Gastrocnemius medialis (tissue), 4 donors: ENCODE data around the gene UQCC2. TPM values are rescaled to one million over a fixed set of nuclear protein-coding genes. Genes with fewer than 3 reads are reported as not detected.
A peak's percentile ranks its signal among the peaks of the same experiment; 100 is the strongest.

Experiments
- ATAC-seq, 2 donors: fragments of 150-250 bp; one replicate each; pipeline ENCODE4 v1.9.1; 2016
- DNase-seq, 2 donors: peaks; one replicate each; pipeline ENCODE4 v3.0.0-alpha.2; 2019
- H3K27ac ChIP-seq, 4 donors: fragments of 200-600 bp; sonication (generic); 1 replicate in 1 of 4; 2 replicates in 3 of 4; pipeline ENCODE4 v1.5.1; 2016 to 2018; ENCODE audit warnings: mild to moderate bottlenecking in 2 of 4, moderate library complexity in 1 of 4
- H3K27me3 ChIP-seq, 3 donors: fragments of 200-600 bp; sonication (generic) in 2 of 3; 1 replicate in 1 of 3; 2 replicates in 2 of 3; pipeline versions ENCODE4 v1.5.1 to v1.6.0; 2016 to 2019; ENCODE audit warnings: mild to moderate bottlenecking in 1 of 3, moderate library complexity in 1 of 3
- H3K36me3 ChIP-seq, 2 donors: fragments of 200-600 bp; sonication (generic) in 1 of 2; one replicate each; pipeline ENCODE4 v1.5.1; 2017 to 2018
- H3K4me1 ChIP-seq, 2 donors: fragments of 200-600 bp; sonication (generic) in 1 of 2; one replicate each; pipeline ENCODE4 v1.5.1; 2016 to 2017; ENCODE audit warnings: mild to moderate bottlenecking in 2 of 2
- H3K4me3 ChIP-seq, 4 donors: fragments of 200-600 bp; sonication (generic) in 3 of 4; 1 replicate in 1 of 4; 2 replicates in 3 of 4; pipeline ENCODE4 v1.5.1; 2016 to 2019; ENCODE audit warnings: mild to moderate bottlenecking in 2 of 4
- H3K9me3 ChIP-seq, 3 donors: fragments of 200-600 bp; sonication (generic) in 2 of 3; 1 replicate in 1 of 3; 2 replicates in 2 of 3; pipeline ENCODE4 v1.5.1; 2016 to 2019
- CTCF ChIP-seq, 5 experiments: fragments of 450-650 bp in 3 of 5; fragments of 200-600 bp in 2 of 5; sonication (generic) in 2 of 5; IDR thresholded peaks in 4 of 5; conservative IDR thresholded peaks in 1 of 5; 1 replicate in 4 of 5; 2 replicates in 1 of 5; pipeline ENCODE4 v1.5.1; 2016 to 2019; ENCODE audit warnings: antibody characterized with exemption in 5 of 5, mild to moderate bottlenecking in 3 of 5, moderate library complexity in 3 of 5
- POLR2A ChIP-seq, 2 donors: fragments of 450-650 bp; IDR thresholded peaks; one replicate each; pipeline ENCODE4 v1.6.1; 2017; ENCODE audit warnings: antibody characterized with exemption in 2 of 2, mild to moderate bottlenecking in 2 of 2, moderate library complexity in 2 of 2
- in situ Hi-C, 4 donors: fragments of 200-750 bp; cut with MboI; loops; one replicate each; pipeline versions ENCODE4 v1.15.0 to v1.8.0; 2017; ENCODE audit warnings: low sequenced_read_pairs in 4 of 4
- intact Hi-C: fragments of 100-400 bp; cut with DNase I; formaldehyde crosslinking; loops from one replicate; pipeline ENCODE4 v1.15.1; 2023; ENCODE audit warnings: low total_unique reads
- total RNA-seq, 4 donors: library from RNA; depleted of rRNA; stranded (reverse); fragments of >200 nt; gene quantifications; one replicate each; pipeline versions ENCODE4 v1.1.0 to v1.2.3, GENCODE V29; 2016

Gene UQCC2
- total RNA-seq, 4 donors from 2014 or later = 50.7 to 101 (median 63.5) TPM

GRCh38 chr6:33672808-33673207 is 38.7 kb downstream of the UQCC2 start:
- in situ Hi-C loops (loop anchor here in 1 of 4 donors (5.0 kb wide), 1 partner anchor 86 kb away; no protein-coding TSS in a partner anchor), intact Hi-C loops (no loop called here)
- peak; percentile 99 for ATAC-seq
- H3K4me1 ChIP-seq = peaks cover 0 to 5% of the 10 kb centered on the region in 2 donors
- peak overlapping the region in 1 of 4 donors; percentile 59 for H3K27ac ChIP-seq
- H3K4me3 ChIP-seq = no peak overlapping the region
- H3K9me3 ChIP-seq = no peaks in the 10 kb centered on the region
- TF ChIP-seq CTCF (IDR thresholded peaks at IDR 0.05 in 4 of 5, conservative IDR thresholded peaks at IDR 0.05 in 1 of 5) = peak; percentile 19 to 58 (median 33)
- no peak for TF ChIP-seq POLR2A (IDR thresholded peaks at IDR 0.05)
- H3K27me3 ChIP-seq = no peaks in the 10 kb centered on the region
- peak; percentile 89 to 93 for DNase-seq
- no peaks in the 10 kb centered on the region for H3K36me3 ChIP-seq

GRCh38 chr6:33671744-33672072 is 39.8 kb downstream of the UQCC2 start:
- ATAC-seq = no peak

GRCh38 chr6:33670971-33671743 is 40.3 kb downstream of the UQCC2 start:
- Histone ChIP-seq H3K27me3 (no peaks in the 10 kb centered on the region), H3K36me3 (no peaks in the 10 kb centered on the region), H3K4me1 (peaks cover 0 to 5% of the 10 kb centered on the region in 2 donors), H3K4me3 (no peak overlapping the region), H3K9me3 (no peaks in the 10 kb centered on the region), H3K27ac (no peak overlapping the region)
- no peak for TF ChIP-seq POLR2A (IDR thresholded peaks at IDR 0.05)
- no peak for TF ChIP-seq CTCF (IDR thresholded peaks at IDR 0.05 in 4 of 5, conservative IDR thresholded peaks at IDR 0.05 in 1 of 5)
- ATAC-seq (no peak), DNase-seq (no peak)
- in situ Hi-C loops = loop anchor here in 1 of 4 donors (5.0 kb wide), 1 partner anchor 84 kb away; no protein-coding TSS in a partner anchor
- intact Hi-C loops = no loop called here

More at GRCh38 chr6:33671744-33672072, 39.8 kb downstream of the UQCC2 start:
- H3K36me3 ChIP-seq = no peaks in the 10 kb centered on the region
- no peak overlapping the region for H3K4me3 ChIP-seq
- intact Hi-C loops = no loop called here
- no peaks in the 10 kb centered on the region for H3K27me3 ChIP-seq
- H3K4me1 ChIP-seq = peaks cover 0 to 5% of the 10 kb centered on the region in 2 donors
- H3K9me3 ChIP-seq = no peaks in the 10 kb centered on the region
- no peak for DNase-seq
- TF ChIP-seq CTCF (IDR thresholded peaks at IDR 0.05 in 4 of 5, conservative IDR thresholded peaks at IDR 0.05 in 1 of 5) = no peak
- TF ChIP-seq POLR2A (IDR thresholded peaks at IDR 0.05) = no peak
- in situ Hi-C loops = loop anchor here in 1 of 4 donors (5.0 kb wide), 1 partner anchor 84 kb away; no protein-coding TSS in a partner anchor
- H3K27ac ChIP-seq = no peak overlapping the region

GRCh38 chr6:33670086-33670660 is 41.3 kb downstream of the UQCC2 start:
- Histone ChIP-seq H3K9me3 (no peaks in the 10 kb centered on the region), H3K4me1 (peaks cover 0 to 5% of the 10 kb centered on the region in 2 donors), H3K27ac (no peak overlapping the region), H3K27me3 (no peaks in the 10 kb centered on the region), H3K36me3 (no peaks in the 10 kb centered on the region), H3K4me3 (no peak overlapping the region)
- ATAC-seq = no peak
- intact Hi-C loops = no loop called here
- no peak for DNase-seq
- in situ Hi-C loops = loop anchor here in 1 of 4 donors (5.0 kb wide), 1 partner anchor 83 kb away; no protein-coding TSS in a partner anchor
- TF ChIP-seq POLR2A (IDR thresholded peaks at IDR 0.05) = no peak
- no peak for TF ChIP-seq CTCF (IDR thresholded peaks at IDR 0.05 in 4 of 5, conservative IDR thresholded peaks at IDR 0.05 in 1 of 5)
